Amniotic epithelial cell (primary cell): ENCODE measurements around the gene ARFGAP3.

ENCODE experiments used
- DNase-seq: peaks from one replicate; pipeline ENCODE4 v3.0.0-alpha.2; 2010; ENCODE audit warnings: low read depth

Gene ARFGAP3

GRCh38 chr22:42863349-42863961 lies 6.4 kb upstream of the ARFGAP3 start:
- peak; percentile 80 for DNase-seq

- DNase-seq = peak; percentile 37
Measured at GRCh38 chr22:42862045-42862734, 5.1 kb upstream of the ARFGAP3 start.

GRCh38 chr22:42860968-42861367 lies 3.9 kb upstream of the ARFGAP3 start:
- no peak for DNase-seq

- DNase-seq = no peak
Measured at GRCh38 chr22:42857845-42858481, 890 bp upstream of the ARFGAP3 start.

- DNase-seq = no peak
Measured at GRCh38 chr22:42856179-42856864, 751 bp downstream of the ARFGAP3 start.

GRCh38 chr22:42855721-42856120 lies 1.4 kb downstream of the ARFGAP3 start:
- no peak for DNase-seq

- DNase-seq = no peak
Measured at GRCh38 chr22:42855211-42855610, 1.9 kb downstream of the ARFGAP3 start.

GRCh38 chr22:42848941-42849550 lies 8.0 kb downstream of the ARFGAP3 start:
- DNase-seq = peak; percentile 16

- DNase-seq = no peak
Measured at GRCh38 chr22:42847110-42847509, 10.0 kb downstream of the ARFGAP3 start.

- peak; percentile 57 for DNase-seq
Measured at GRCh38 chr22:42844756-42845155, 12.3 kb downstream of the ARFGAP3 start.

GRCh38 chr22:42842658-42843370 lies 14.3 kb downstream of the ARFGAP3 start:
- DNase-seq = peak; percentile 26

GRCh38 chr22:42841444-42841843 lies 15.6 kb downstream of the ARFGAP3 start:
- DNase-seq = peak; percentile 19

GRCh38 chr22:42837556-42837955 lies 19.5 kb downstream of the ARFGAP3 start:
- DNase-seq = no peak

GRCh38 chr22:42836026-42836425 lies 21.0 kb downstream of the ARFGAP3 start:
- DNase-seq = no peak

- no peak for DNase-seq
Measured at GRCh38 chr22:42834177-42834949, 22.7 kb downstream of the ARFGAP3 start.

GRCh38 chr22:42833104-42833503 lies 24.0 kb downstream of the ARFGAP3 start:
- DNase-seq = no peak

GRCh38 chr22:42831712-42832111 lies 25.4 kb downstream of the ARFGAP3 start:
- DNase-seq = no peak

- no peak for DNase-seq
Measured at GRCh38 chr22:42830161-42830560, 26.9 kb downstream of the ARFGAP3 start.

- no peak for DNase-seq
Measured at GRCh38 chr22:42829302-42829701, 27.8 kb downstream of the ARFGAP3 start.

- DNase-seq = no peak
Measured at GRCh38 chr22:42825796-42826195, 31.3 kb downstream of the ARFGAP3 start.

GRCh38 chr22:42821386-42821785 lies 35.7 kb downstream of the ARFGAP3 start:
- no peak for DNase-seq
